ENCODE measurements around the gene PLCB1.

DNA sequence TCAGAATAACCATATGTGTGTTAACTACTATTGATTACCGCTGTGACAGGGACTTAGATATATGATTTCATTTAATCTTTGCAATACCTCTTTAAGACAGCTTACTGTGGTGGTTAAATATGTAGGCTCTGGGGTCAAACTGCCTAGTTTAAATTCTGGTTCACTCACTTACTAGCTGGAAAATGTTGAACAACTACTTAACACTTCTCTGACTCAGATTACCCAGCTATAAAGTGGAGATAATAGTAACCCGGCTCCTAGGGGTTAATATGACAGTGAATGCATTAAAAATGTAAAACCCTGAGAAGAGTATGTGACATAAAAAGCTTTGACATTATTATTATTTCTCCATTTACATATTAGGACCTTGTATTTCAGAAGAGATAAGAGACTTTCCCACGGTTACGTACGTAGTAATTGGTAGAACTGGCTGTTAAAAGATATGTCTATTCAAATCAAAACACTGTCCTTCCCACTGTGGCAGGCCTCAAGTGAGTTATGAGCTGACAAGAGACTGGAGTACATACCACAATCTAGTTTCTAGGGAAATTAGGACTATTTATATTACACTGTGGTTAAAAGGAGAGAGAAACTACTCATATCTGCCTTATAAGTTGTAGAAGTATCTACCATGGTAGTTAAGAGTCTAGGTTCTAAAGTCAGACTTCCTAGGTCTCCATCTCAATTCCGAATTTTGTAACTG, 4.4 kb upstream of the PLCB1 start:
- TF ChIP-seq, protein P1, sequence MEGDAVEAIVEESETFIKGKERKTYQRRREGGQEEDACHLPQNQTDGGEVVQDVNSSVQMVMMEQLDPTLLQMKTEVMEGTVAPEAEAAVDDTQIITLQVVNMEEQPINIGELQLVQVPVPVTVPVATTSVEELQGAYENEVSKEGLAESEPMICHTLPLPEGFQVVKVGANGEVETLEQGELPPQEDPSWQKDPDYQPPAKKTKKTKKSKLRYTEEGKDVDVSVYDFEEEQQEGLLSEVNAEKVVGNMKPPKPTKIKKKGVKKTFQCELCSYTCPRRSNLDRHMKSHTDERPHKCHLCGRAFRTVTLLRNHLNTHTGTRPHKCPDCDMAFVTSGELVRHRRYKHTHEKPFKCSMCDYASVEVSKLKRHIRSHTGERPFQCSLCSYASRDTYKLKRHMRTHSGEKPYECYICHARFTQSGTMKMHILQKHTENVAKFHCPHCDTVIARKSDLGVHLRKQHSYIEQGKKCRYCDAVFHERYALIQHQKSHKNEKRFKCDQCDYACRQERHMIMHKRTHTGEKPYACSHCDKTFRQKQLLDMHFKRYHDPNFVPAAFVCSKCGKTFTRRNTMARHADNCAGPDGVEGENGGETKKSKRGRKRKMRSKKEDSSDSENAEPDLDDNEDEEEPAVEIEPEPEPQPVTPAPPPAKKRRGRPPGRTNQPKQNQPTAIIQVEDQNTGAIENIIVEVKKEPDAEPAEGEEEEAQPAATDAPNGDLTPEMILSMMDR (conservative IDR thresholded peaks at IDR 0.05; ENCODE audit: low read depth, low read length) = no peak
- no peak for TF ChIP-seq EZH2 (IDR thresholded peaks at IDR 0.05; ENCODE audit: borderline replicate concordance, low read depth, low read length, poor library complexity, severe bottlenecking)
